ENCODE measurements around the gene TRIM65. TPM values are rescaled to one million over a fixed set of nuclear protein-coding genes. Genes with fewer than 3 reads are reported as not detected.
A peak's percentile ranks its signal among the peaks of the same experiment; 100 is the strongest.

The TRIM65 gene
- total and polyA plus RNA-seq, 2 of the 13 experiments (the other 11 are each of a cell fraction or from before 2014, with no cell fraction given) = 10.3 to 22.4 TPM

GRCh38 chr17:75876938-75877751, 19.6 kb downstream of the TRIM65 start (continued):
- TF ChIP-seq HMGXB4 (CRISPR knock-in tag; IDR thresholded peaks at IDR 0.05; ENCODE audit: borderline replicate concordance in 1 of 2, low read depth in 1 of 2) (peak in 1 of 2 experiments; percentile 0; a peak in 1 of 4 replicates), BATF2 (CRISPR knock-in tag; IDR thresholded peaks at IDR 0.05) (peak; percentile 19), MXI1 (IDR thresholded peaks at IDR 0.05; ENCODE audit: borderline replicate concordance, low read depth, low read length) (peak; percentile 45; the same call in 1 of the 3 replicates), ARID4A (CRISPR knock-in tag; IDR thresholded peaks at IDR 0.05; ENCODE audit: borderline replicate concordance) (0 out of 2 replicates have a peak, but pooled peaks have one; percentile 0), TBP (CRISPR knock-in tag; IDR thresholded peaks at IDR 0.05) (no peak), NCOA2 (CRISPR knock-in tag; IDR thresholded peaks at IDR 0.05) (no peak), PRDM10 (CRISPR knock-in tag; IDR thresholded peaks at IDR 0.05; ENCODE audit: low read depth) (no peak), ZNF678 (CRISPR knock-in tag; IDR thresholded peaks at IDR 0.05) (0 out of 2 replicates have a peak, but pooled peaks have one; percentile 73), ZNF20 (CRISPR knock-in tag; IDR thresholded peaks at IDR 0.05) (peak; percentile 51; the same call in 1 of the 2 replicates), MYNN (CRISPR knock-in tag; IDR thresholded peaks at IDR 0.05; ENCODE audit: low read depth) (peak; percentile 90; the same call in 1 of the 2 replicates), ZNF484 (CRISPR knock-in tag; IDR thresholded peaks at IDR 0.05; ENCODE audit: borderline replicate concordance, low read depth) (no peak; the same call in 1 of the 2 replicates), CTCF (CRISPR knock-in tag; IDR thresholded peaks at IDR 0.05) (peak; percentile 73), KMT2A (CRISPR knock-in tag; IDR thresholded peaks at IDR 0.05) (peak; percentile 43; the same call in 1 of the 2 replicates), SPEN (CRISPR knock-in tag; IDR thresholded peaks at IDR 0.05; ENCODE audit: low read depth) (no peak)

Measured in HepG2 (cell line).